Fibroblast of lung (primary cell): Measurements from ENCODE around the gene TRIML2. TPM values are rescaled to one million over a fixed set of nuclear protein-coding genes. Genes with fewer than 3 reads are reported as not detected.

ENCODE experiments used
- DNase-seq, 2 donors: peaks; one replicate each; pipeline versions ENCODE4 v3.0.0 to v3.0.0-alpha.2; 2010; ENCODE audit warnings: low read depth in 2 of 2
- H2AFZ ChIP-seq: 2 replicates; pipeline ENCODE4 v1.5.1; 2012; ENCODE audit warnings: low read length, control low read depth, inconsistent platforms
- H3K27ac ChIP-seq: 2 replicates; pipeline ENCODE4 v1.5.1; 2011; ENCODE audit warnings: low read length, control low read depth; ENCODE audit not compliant: insufficient read depth
- H3K27me3 ChIP-seq: 2 replicates; pipeline ENCODE4 v1.5.1; 2011; ENCODE audit warnings: mild to moderate bottlenecking, low read length; ENCODE audit not compliant: control insufficient read depth, insufficient read depth
- H3K36me3 ChIP-seq: 2 replicates; pipeline ENCODE4 v1.5.1; 2011; ENCODE audit warnings: low read length; ENCODE audit not compliant: control insufficient read depth, insufficient read depth
- H3K4me1 ChIP-seq: 2 replicates; pipeline ENCODE4 v1.5.1; 2011; ENCODE audit warnings: low read length; ENCODE audit not compliant: control insufficient read depth, insufficient read depth; ENCODE audit errors: extremely low read depth
- H3K4me2 ChIP-seq: 2 replicates; pipeline ENCODE4 v1.5.1; 2011; ENCODE audit warnings: low read length, control low read depth; ENCODE audit not compliant: insufficient read depth; ENCODE audit errors: extremely low read depth
- H3K4me3 ChIP-seq, 4 experiments: fragments of 200-600 bp in 1 of 4; sonication (generic) in 1 of 4; replicated peaks in 1 of 4; 2 replicates each; pipeline ENCODE4 v1.5.1; 2011 to 2016; ENCODE audit warnings: low read length in 4 of 4, low read depth in 3 of 4, mild to moderate bottlenecking in 3 of 4, control low read depth in 2 of 4, inconsistent platforms in 1 of 4, mixed read lengths in 1 of 4; ENCODE audit not compliant: insufficient read depth in 1 of 4; ENCODE audit errors: control extremely low read depth in 1 of 4
- H3K79me2 ChIP-seq: 2 replicates; pipeline ENCODE4 v1.5.1; 2012; ENCODE audit warnings: mild to moderate bottlenecking, low read length, inconsistent platforms; ENCODE audit not compliant: control insufficient read depth, insufficient read depth
- H3K9ac ChIP-seq: 2 replicates; pipeline ENCODE4 v1.5.1; 2011; ENCODE audit warnings: mild to moderate bottlenecking, low read length, control low read depth; ENCODE audit not compliant: insufficient read depth
- H3K9me3 ChIP-seq: 2 replicates; pipeline ENCODE4 v1.5.1; 2012; ENCODE audit warnings: low read depth, low read length; ENCODE audit not compliant: control insufficient read depth, insufficient read depth
- H4K20me1 ChIP-seq: 2 replicates; pipeline ENCODE4 v1.5.1; 2011; ENCODE audit warnings: low read length; ENCODE audit not compliant: control insufficient read depth, insufficient read depth; ENCODE audit errors: extremely low read depth
- CTCF ChIP-seq, 2 donors: IDR thresholded peaks in 1 of 2; conservative IDR thresholded peaks in 1 of 2; 1 replicate in 1 of 2; 2 replicates in 1 of 2; pipeline ENCODE4 v1.5.1; 2011 to 2012; ENCODE audit warnings: low read length in 2 of 2, control low read depth in 1 of 2, inconsistent platforms in 1 of 2, low read depth in 1 of 2, mild to moderate bottlenecking in 1 of 2
- EZH2 ChIP-seq: IDR thresholded peaks from 2 replicates; pipeline ENCODE4 v1.5.1; 2012; ENCODE audit warnings: low read length, control low read depth, mild to moderate bottlenecking; ENCODE audit errors: missing control alignments
- polyA minus RNA-seq: library from RNA; depleted of rRNA, polyadenylated mRNA; stranded (reverse); fragments of >200 nt; gene quantifications from 2 replicates; pipeline ENCODE4 v1.2.3, GENCODE V29; 2011; ENCODE audit warnings: low replicate concordance
- polyA plus RNA-seq, 2 donors: library from polyadenylated mRNA; depleted of rRNA in 1 of 2; stranded (reverse) in 1 of 2; unstranded in 1 of 2; fragments of >200 nt; gene quantifications; 2 replicates each; pipeline ENCODE4 v1.2.1, GENCODE V29; 2011 to 2012; ENCODE audit warnings: missing spikeins in 1 of 2
- total RNA-seq: library from RNA; depleted of rRNA; stranded (reverse); fragments of >200 nt; gene quantifications from 2 replicates; pipeline ENCODE4 v1.2.1, GENCODE V29; 2014

TRIML2 gene
- total RNA-seq (under 0.01 and 0.26 TPM in 2 replicates), polyA plus RNA-seq (0.05 TPM in 1 of 2 replicates, not detected in the other), polyA minus RNA-seq (not detected in 2 replicates)
- polyA plus RNA-seq (2012) = 0.07 TPM in 1 of 2 replicates, not detected in the other

- Histone ChIP-seq H2AFZ (no peak within 1 kb of the TSS), H3K4me2 (no peak within 1 kb of the TSS), H3K27ac (no peak within 1 kb of the TSS), H3K9ac (no peak within 1 kb of the TSS), H3K9me3 (no peaks in the 10 kb centered on the region), H3K27me3 (no peaks in the 10 kb centered on the region), H4K20me1 (no peaks in the 10 kb centered on the region), H3K4me3 (no peak within 1 kb of the TSS), H3K4me1 (no peaks in the 10 kb centered on the region), H3K36me3 (no peaks in the 10 kb centered on the region), H3K79me2 (no peaks in the 10 kb centered on the region)
- no peak for DNase-seq
- no peak for TF ChIP-seq CTCF (conservative IDR thresholded peaks at IDR 0.05 in 1 of 2, IDR thresholded peaks at IDR 0.05 in 1 of 2; ENCODE audit: low read depth in 1 of 2, low read length in 2 of 2)
- no peak for TF ChIP-seq EZH2
These were observed at the start of gene TRIML2 for GRCh38 chr4:188109157-188109755. TSS of gene TRIML2 (minus strand) at chr4:188109603. CDS start at chr4:188105368, 4,235 bp downstream.

- Histone ChIP-seq H3K4me2 (no peak overlapping the region), H3K4me1 (no peaks in the 10 kb centered on the region), H3K36me3 (no peaks in the 10 kb centered on the region), H3K27ac (no peak overlapping the region), H3K27me3 (no peaks in the 10 kb centered on the region), H3K9me3 (no peaks in the 10 kb centered on the region), H4K20me1 (no peaks in the 10 kb centered on the region), H3K4me3 (no peak overlapping the region), H2AFZ (no peak overlapping the region), H3K9ac (no peak overlapping the region), H3K79me2 (no peaks in the 10 kb centered on the region)
- no peak for TF ChIP-seq EZH2
- TF ChIP-seq CTCF (conservative IDR thresholded peaks at IDR 0.05 in 1 of 2, IDR thresholded peaks at IDR 0.05 in 1 of 2; ENCODE audit: low read depth in 1 of 2, low read length in 2 of 2) = no peak
- DNase-seq = no peak
These were observed 48.9 kb upstream of the TRIML2 start for GRCh38 chr4:188158336-188158735.

- H2AFZ ChIP-seq = no peak overlapping the region
- H3K27ac ChIP-seq = no peak overlapping the region
- no peak for DNase-seq
- H3K27me3 ChIP-seq = no peaks in the 10 kb centered on the region
- no peaks in the 10 kb centered on the region for H3K4me1 ChIP-seq
- H3K4me2 ChIP-seq = no peak overlapping the region
- H3K9ac ChIP-seq = no peak overlapping the region
- TF ChIP-seq EZH2 = no peak
- TF ChIP-seq CTCF (conservative IDR thresholded peaks at IDR 0.05 in 1 of 2, IDR thresholded peaks at IDR 0.05 in 1 of 2; ENCODE audit: low read depth in 1 of 2, low read length in 2 of 2) = no peak
- H3K4me3 ChIP-seq = no peak overlapping the region
- H4K20me1 ChIP-seq = no peaks in the 10 kb centered on the region
- no peaks in the 10 kb centered on the region for H3K9me3 ChIP-seq
- H3K36me3 ChIP-seq = no peaks in the 10 kb centered on the region
- H3K79me2 ChIP-seq = no peaks in the 10 kb centered on the region
These were observed 45.4 kb upstream of the TRIML2 start for GRCh38 chr4:188154668-188155405.
